ENCODE results near the gene B9D1.

Gene B9D1

GRCh38 chr17:19376811-19377210 lies 14.3 kb upstream of the B9D1 start:
- DNase-seq (ENCODE audit: low spot score): peak; percentile 53

- no peak for DNase-seq (ENCODE audit: low spot score)
These were observed 13.2 kb upstream of the B9D1 start for GRCh38 chr17:19375732-19376131.

- DNase-seq (ENCODE audit: low spot score): no peak
These were observed 11.6 kb upstream of the B9D1 start for GRCh38 chr17:19374136-19374535.

GRCh38 chr17:19372866-19373504 lies 10.5 kb upstream of the B9D1 start:
- no peak for DNase-seq (ENCODE audit: low spot score)

- DNase-seq (ENCODE audit: low spot score): no peak
These were observed 9.9 kb upstream of the B9D1 start for GRCh38 chr17:19372439-19372838.

- no peak for DNase-seq (ENCODE audit: low spot score)
These were observed 9.5 kb upstream of the B9D1 start for GRCh38 chr17:19372011-19372370.

- no peak for DNase-seq (ENCODE audit: low spot score)
These were observed 8.9 kb upstream of the B9D1 start for GRCh38 chr17:19371259-19372010.

GRCh38 chr17:19370493-19370960 lies 8.0 kb upstream of the B9D1 start:
- DNase-seq (ENCODE audit: low spot score): peak; percentile 65

GRCh38 chr17:19369846-19370492 lies 7.4 kb upstream of the B9D1 start:
- DNase-seq (ENCODE audit: low spot score): no peak

GRCh38 chr17:19369107-19369778 lies 6.7 kb upstream of the B9D1 start:
- no peak for DNase-seq (ENCODE audit: low spot score)

- no peak for DNase-seq (ENCODE audit: low spot score)
These were observed 5.7 kb upstream of the B9D1 start for GRCh38 chr17:19368229-19368628.

GRCh38 chr17:19366637-19366972 lies 4.1 kb upstream of the B9D1 start:
- no peak for DNase-seq (ENCODE audit: low spot score)

- DNase-seq (ENCODE audit: low spot score): no peak
These were observed 3.5 kb upstream of the B9D1 start for GRCh38 chr17:19365833-19366636.

GRCh38 chr17:19365499-19365817 lies 2.9 kb upstream of the B9D1 start:
- no peak for DNase-seq (ENCODE audit: low spot score)

GRCh38 chr17:19364699-19365498 lies 2.4 kb upstream of the B9D1 start:
- no peak for DNase-seq (ENCODE audit: low spot score)

GRCh38 chr17:19363460-19364035 lies 1.0 kb upstream of the B9D1 start:
- no peak for DNase-seq (ENCODE audit: low spot score)

- no peak for DNase-seq (ENCODE audit: low spot score)
These were observed 553 bp upstream of the B9D1 start for GRCh38 chr17:19363114-19363438.

GRCh38 chr17:19361944-19362276 lies 613 bp downstream of the B9D1 start:
- no peak for DNase-seq (ENCODE audit: low spot score)

- DNase-seq (ENCODE audit: low spot score): no peak
These were observed 1.2 kb downstream of the B9D1 start for GRCh38 chr17:19361326-19361725.

- DNase-seq (ENCODE audit: low spot score): no peak
These were observed 1.8 kb downstream of the B9D1 start for GRCh38 chr17:19360772-19361171.

GRCh38 chr17:19359856-19360255 lies 2.7 kb downstream of the B9D1 start:
- DNase-seq (ENCODE audit: low spot score): no peak
